ENCODE data around the gene UBALD1. TPM values are rescaled to one million over a fixed set of nuclear protein-coding genes. Genes with fewer than 3 reads are reported as not detected.

Gene UBALD1
- total RNA-seq, 4 donors from 2014 or later = 5.9 to 24.0 (median 14.3) TPM

DNA sequence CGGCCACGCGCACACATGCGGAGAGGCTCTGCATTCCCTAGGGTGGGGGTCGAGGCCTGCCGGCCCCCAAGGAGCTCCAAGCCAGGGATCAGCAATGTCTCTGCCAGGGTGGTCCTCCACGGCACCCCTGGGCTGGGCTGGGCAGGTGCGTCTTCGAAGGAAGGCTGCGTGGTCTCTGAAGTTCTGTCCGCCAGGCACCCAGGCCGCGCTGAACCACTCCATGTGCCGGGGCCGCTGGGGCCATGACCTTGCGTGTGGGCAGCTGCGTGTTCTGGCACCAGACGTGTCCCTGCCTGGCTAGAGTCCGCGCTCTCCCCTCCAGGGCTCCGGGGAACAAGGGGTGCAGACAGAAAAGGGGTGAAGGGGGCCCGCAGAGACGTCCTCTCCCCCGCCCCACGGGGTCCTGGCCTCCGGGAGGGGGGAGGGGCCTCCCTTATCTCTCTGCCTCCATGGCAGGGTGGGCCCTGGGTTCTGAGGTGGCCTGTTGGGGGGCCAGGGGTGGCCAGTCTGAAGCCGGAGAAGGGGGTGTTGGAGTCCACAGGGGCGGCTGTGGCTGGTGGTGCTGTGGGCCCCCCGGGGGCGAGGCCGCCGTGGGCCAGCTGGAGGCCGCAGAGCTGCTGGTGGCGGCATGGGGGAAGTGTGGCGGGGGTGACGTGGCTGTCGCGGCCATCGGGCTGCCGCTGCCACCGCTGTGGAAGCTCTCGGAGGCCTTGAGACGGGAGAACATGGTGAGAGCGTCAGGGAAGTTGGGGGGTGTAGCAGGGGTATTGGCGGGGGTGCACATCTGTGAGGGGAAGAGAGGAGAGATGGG is 5.3 kb downstream of the UBALD1 start:
- no peak overlapping the region for H3K27ac ChIP-seq
- no peaks in the 10 kb centered on the region for H3K9me3 ChIP-seq
- ATAC-seq = no peak
- H3K4me3 ChIP-seq = no peak overlapping the region
- H3K27me3 ChIP-seq = no peaks in the 10 kb centered on the region
- TF ChIP-seq CTCF (IDR thresholded peaks at IDR 0.05) = no peak
- no peak for TF ChIP-seq POLR2A (IDR thresholded peaks at IDR 0.05)
- no peak for TF ChIP-seq EP300 (IDR thresholded peaks at IDR 0.05)
- no peak for TF ChIP-seq POLR2AphosphoS5 (IDR thresholded peaks at IDR 0.05)
- peaks cover 0 to 46% (median 31%) of the 10 kb centered on the region in 3 donors for H3K4me1 ChIP-seq
- no CpG with 5 or more reads among the region's 45 CpGs for WGBS, 2 donors (ENCODE audit: low coverage in 1 of 2)
- H3K36me3 ChIP-seq = peaks cover 0 to 41% of the 10 kb centered on the region in 2 donors

GRCh38 chr16:4608704-4608980 is 6.0 kb downstream of the UBALD1 start:
- 78 to 81% methylated on average over 5 of the region's 8 CpGs for WGBS, 2 donors (ENCODE audit: low coverage in 1 of 2)
- H3K27me3 ChIP-seq = no peaks in the 10 kb centered on the region
- no peak for ATAC-seq
- no peak overlapping the region for H3K27ac ChIP-seq
- H3K4me1 ChIP-seq = peaks cover 0 to 51% (median 30%) of the 10 kb centered on the region in 3 donors
- peaks cover 0 to 41% of the 10 kb centered on the region in 2 donors for H3K36me3 ChIP-seq
- TF ChIP-seq POLR2AphosphoS5 (IDR thresholded peaks at IDR 0.05) (no peak), POLR2A (IDR thresholded peaks at IDR 0.05) (no peak), EP300 (IDR thresholded peaks at IDR 0.05) (no peak)
- H3K9me3 ChIP-seq = no peaks in the 10 kb centered on the region
- no peak overlapping the region for H3K4me3 ChIP-seq

DNA sequence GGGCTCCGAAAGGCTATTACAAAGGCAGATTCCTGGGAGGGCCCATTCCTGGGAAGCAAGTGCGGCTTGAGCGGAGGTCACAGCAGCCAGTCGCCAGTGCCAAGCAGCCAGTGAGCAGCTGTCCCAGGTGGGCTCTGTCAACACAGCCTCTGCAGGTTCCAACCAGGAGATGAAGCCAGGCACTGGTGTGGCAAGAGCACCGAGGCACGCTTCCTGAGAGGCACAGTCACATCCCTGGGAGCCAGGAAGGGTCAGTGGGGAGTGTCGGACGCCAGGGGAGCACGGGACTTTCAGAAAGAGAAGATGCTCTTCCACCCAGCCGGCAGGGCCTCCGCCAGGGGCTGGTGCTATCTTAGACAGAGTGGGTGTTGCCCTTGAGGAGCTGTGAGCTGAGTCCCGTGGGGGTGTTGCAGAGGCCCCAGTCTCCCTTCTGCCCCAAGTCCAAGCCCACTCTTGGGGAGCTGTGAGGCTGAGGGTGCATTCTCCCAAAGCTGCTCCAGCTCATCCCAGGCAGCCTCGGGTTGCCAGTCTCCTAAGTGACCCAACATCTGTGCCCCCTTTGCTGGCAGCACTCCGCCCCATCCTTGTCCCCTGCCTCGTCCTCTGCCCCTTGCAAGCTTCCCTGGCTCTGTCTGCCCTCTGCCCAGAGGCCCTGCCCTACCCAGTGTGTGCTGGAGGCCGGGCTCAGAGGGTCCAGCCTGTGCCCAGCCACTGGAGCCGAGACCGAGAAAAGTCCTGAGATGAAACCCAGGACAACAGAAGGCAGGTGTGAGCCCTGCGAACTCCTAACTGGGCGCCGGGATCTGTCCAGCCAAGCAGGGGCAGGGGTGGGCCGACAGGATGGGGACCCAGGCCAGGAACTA is 6.6 kb downstream of the UBALD1 start:
- no peak for TF ChIP-seq EP300 (IDR thresholded peaks at IDR 0.05)
- no peak for TF ChIP-seq POLR2AphosphoS5 (IDR thresholded peaks at IDR 0.05)
- TF ChIP-seq CTCF (IDR thresholded peaks at IDR 0.05) = no peak
- no peak for TF ChIP-seq POLR2A (IDR thresholded peaks at IDR 0.05)
- peaks cover 0 to 41% of the 10 kb centered on the region in 2 donors for H3K36me3 ChIP-seq
- no peaks in the 10 kb centered on the region for H3K27me3 ChIP-seq
- H3K4me3 ChIP-seq = no peak overlapping the region
- H3K9me3 ChIP-seq = no peaks in the 10 kb centered on the region
- no peak for ATAC-seq
- no peak overlapping the region for H3K27ac ChIP-seq
- 50% methylated on average over 1 of the region's 22 CpGs; no CpG with 5 or more reads in 1 of the 2 donors for WGBS, 2 donors (ENCODE audit: low coverage in 1 of 2)
- peaks cover 0 to 46% (median 25%) of the 10 kb centered on the region in 3 donors for H3K4me1 ChIP-seq

GRCh38 chr16:4606354-4606753 is 8.3 kb downstream of the UBALD1 start:
- Histone ChIP-seq H3K4me1 (peaks cover 0 to 43% (median 16%) of the 10 kb centered on the region in 3 donors), H3K27me3 (no peaks in the 10 kb centered on the region), H3K9me3 (no peaks in the 10 kb centered on the region), H3K27ac (no peak overlapping the region), H3K36me3 (peaks cover 0 to 41% of the 10 kb centered on the region in 2 donors), H3K4me3 (no peak overlapping the region)
- ATAC-seq = no peak
- 75 to 85% methylated on average over 4 to 8 of the region's 9 CpGs for WGBS, 2 donors (ENCODE audit: low coverage in 1 of 2)
- TF ChIP-seq POLR2A (IDR thresholded peaks at IDR 0.05) (no peak), CTCF (IDR thresholded peaks at IDR 0.05) (no peak), POLR2AphosphoS5 (IDR thresholded peaks at IDR 0.05) (no peak), EP300 (IDR thresholded peaks at IDR 0.05) (no peak)

- Histone ChIP-seq H3K9me3 (no peaks in the 10 kb centered on the region), H3K27me3 (no peaks in the 10 kb centered on the region), H3K4me3 (no peak overlapping the region), H3K4me1 (peaks cover 0 to 37% (median 12%) of the 10 kb centered on the region in 3 donors), H3K27ac (no peak overlapping the region), H3K36me3 (peaks cover 0 to 27% of the 10 kb centered on the region in 2 donors)
- TF ChIP-seq EP300 (IDR thresholded peaks at IDR 0.05) (no peak), POLR2A (IDR thresholded peaks at IDR 0.05) (no peak), CTCF (IDR thresholded peaks at IDR 0.05) (no peak), POLR2AphosphoS5 (IDR thresholded peaks at IDR 0.05) (no peak)
- ATAC-seq = no peak
- 75% methylated on average over 5 of the region's 15 CpGs; no CpG with 5 or more reads in 1 of the 2 donors for WGBS, 2 donors (ENCODE audit: low coverage in 1 of 2)
Measured at GRCh38 chr16:4604401-4604800, 10.3 kb downstream of the UBALD1 start.

Measured in gastroesophageal sphincter (tissue), 4 donors.